ENCODE results near the gene B4GALT3. TPM values are rescaled to one million over a fixed set of nuclear protein-coding genes. Genes with fewer than 3 reads are reported as not detected.

The B4GALT3 gene
- polyA plus RNA-seq, 1 donor from 2014 or later = 43.7 TPM

- no peaks in the 10 kb centered on the region for H3K79me2 ChIP-seq (replicated peaks; ENCODE audit: insufficient read depth, low read length)
- H3K27me3 ChIP-seq (ENCODE audit: insufficient read depth, low read depth, low read length) = no peaks in the 10 kb centered on the region
- H3F3A ChIP-seq (ENCODE audit: insufficient read depth, low read length, poor library complexity, severe bottlenecking) = no peaks in the 10 kb centered on the region
- H3K4me2 ChIP-seq (ENCODE audit: low read length) = no peak overlapping the region
- no peak overlapping the region for H3K4me3 ChIP-seq (ENCODE audit: low read length)
- no peaks in the 10 kb centered on the region for H3K9me3 ChIP-seq (ENCODE audit: low read length)
- TF ChIP-seq SMC3 (conservative IDR thresholded peaks at IDR 0.05; ENCODE audit: poor library complexity) (no peak), POLR2AphosphoS5 (IDR thresholded peaks at IDR 0.05) (no peak), MXI1 (conservative IDR thresholded peaks at IDR 0.05; ENCODE audit: poor library complexity, severe bottlenecking) (no peak), CTCF (IDR thresholded peaks at IDR 0.05; ENCODE audit: poor library complexity, severe bottlenecking) (no peak), RAD21 (conservative IDR thresholded peaks at IDR 0.05) (no peak), TAF1 (IDR thresholded peaks at IDR 0.05; ENCODE audit: low read depth) (no peak), REST (IDR thresholded peaks at IDR 0.05; ENCODE audit: borderline replicate concordance) (no peak), EP300 (conservative IDR thresholded peaks at IDR 0.05; ENCODE audit: poor library complexity, severe bottlenecking) (no peak), EZH2 (IDR thresholded peaks at IDR 0.05; ENCODE audit: borderline replicate concordance, insufficient read depth, low read length, poor library complexity, severe bottlenecking) (no peak)
- H3K9me2 ChIP-seq (ENCODE audit: insufficient read depth, low read length) = no peaks in the 10 kb centered on the region
- H3K27ac ChIP-seq (ENCODE audit: low read length) = no peak overlapping the region
- no peak overlapping the region for H2AFZ ChIP-seq (ENCODE audit: low read depth, low read length)
- H3K36me3 ChIP-seq (ENCODE audit: insufficient read depth, low read length) = peaks cover 9% of the 10 kb centered on the region
- no peak overlapping the region for H3K9ac ChIP-seq (ENCODE audit: low read length)
- no peaks in the 10 kb centered on the region for H4K20me1 ChIP-seq (ENCODE audit: insufficient read depth)
These were observed 39.8 kb upstream of the B4GALT3 start for GRCh38 chr1:161216945-161217712.

- Histone ChIP-seq H3K9me3 (ENCODE audit: low read length) (no peaks in the 10 kb centered on the region), H3K9ac (ENCODE audit: low read length) (no peak within 1 kb of the TSS), H4K20me1 (ENCODE audit: insufficient read depth) (no peaks in the 10 kb centered on the region), H3K4me3 (ENCODE audit: low read length) (no peak within 1 kb of the TSS), H3K79me2 (replicated peaks; ENCODE audit: insufficient read depth, low read length) (no peaks in the 10 kb centered on the region), H3K27me3 (ENCODE audit: insufficient read depth, low read depth, low read length) (no peaks in the 10 kb centered on the region), H3F3A (ENCODE audit: insufficient read depth, low read length, poor library complexity, severe bottlenecking) (no peaks in the 10 kb centered on the region), H3K36me3 (ENCODE audit: insufficient read depth, low read length) (peaks cover 9% of the 10 kb centered on the region), H2AFZ (ENCODE audit: low read depth, low read length) (no peak within 1 kb of the TSS), H3K27ac (ENCODE audit: low read length) (no peak within 1 kb of the TSS), H3K4me2 (ENCODE audit: low read length) (no peak within 1 kb of the TSS), H3K9me2 (ENCODE audit: insufficient read depth, low read length) (no peaks in the 10 kb centered on the region)
- no peak for TF ChIP-seq MXI1 (conservative IDR thresholded peaks at IDR 0.05; ENCODE audit: poor library complexity, severe bottlenecking)
- TF ChIP-seq TAF1 (IDR thresholded peaks at IDR 0.05; ENCODE audit: low read depth) = no peak
- TF ChIP-seq EZH2 (IDR thresholded peaks at IDR 0.05; ENCODE audit: borderline replicate concordance, insufficient read depth, low read length, poor library complexity, severe bottlenecking) = no peak
- TF ChIP-seq POLR2AphosphoS5 (IDR thresholded peaks at IDR 0.05) = no peak
These were observed 37.8 kb upstream of the B4GALT3 start, which contains the start of gene FCER1G for GRCh38 chr1:161215076-161215475. FCER1G (plus strand) TSS chr1:161215295; CDS start chr1:161215322, 27 bp downstream.
